ENCODE results near the gene SETBP1.

GRCh38 chr18:44871771-44872170 is 191.1 kb downstream of the SETBP1 start:
- TF ChIP-seq CTCF (IDR thresholded peaks at IDR 0.05) (no peak), POLR2A (IDR thresholded peaks at IDR 0.05) (no peak)

Measured in lower leg skin (tissue), 3 donors.